Activated naive CD8-positive, alpha-beta T cell treated with anti-CD3 and anti-CD28 coated beads, Interleukin-2, amount 50 U/mL, for 16 hours (primary cell): Measurements from ENCODE around the gene DRD3.
A peak's percentile ranks its signal among the peaks of the same experiment; 100 is the strongest.

Source experiments
- DNase-seq: peaks from one replicate; pipeline ENCODE4 v3.0.0-alpha.2; 2020; ENCODE audit warnings: low read depth, low spot score

The DRD3 gene

GRCh38 chr3:114178770-114179368 is at the start of gene DRD3:
DRD3 (minus strand) TSS chr3:114179052; CDS start chr3:114171992, 7,060 bp downstream.
- no peak for DNase-seq

- DNase-seq: no peak
These were observed 48.2 kb upstream of the DRD3 start for GRCh38 chr3:114227076-114227475.

DNA sequence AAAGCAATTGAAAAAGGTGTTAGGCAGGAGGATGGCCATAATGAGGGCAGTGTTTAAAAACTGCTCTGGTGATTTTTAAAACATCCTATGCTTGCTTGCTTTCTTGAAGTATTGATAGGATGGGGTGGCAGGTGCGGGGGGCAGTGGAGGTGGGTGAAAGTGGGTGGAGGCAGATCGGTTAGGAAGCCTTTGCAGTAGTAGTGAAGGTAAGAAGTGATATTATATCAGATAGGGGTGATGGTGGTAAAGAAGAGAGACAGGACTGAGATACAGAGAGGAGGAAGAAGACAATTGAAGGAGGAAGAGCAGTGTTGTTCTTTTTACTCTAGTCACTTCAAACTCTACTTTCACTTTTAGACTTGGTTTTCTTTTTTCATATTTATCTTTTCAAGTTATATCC is 47.5 kb upstream of the DRD3 start:
- no peak for DNase-seq

DNA sequence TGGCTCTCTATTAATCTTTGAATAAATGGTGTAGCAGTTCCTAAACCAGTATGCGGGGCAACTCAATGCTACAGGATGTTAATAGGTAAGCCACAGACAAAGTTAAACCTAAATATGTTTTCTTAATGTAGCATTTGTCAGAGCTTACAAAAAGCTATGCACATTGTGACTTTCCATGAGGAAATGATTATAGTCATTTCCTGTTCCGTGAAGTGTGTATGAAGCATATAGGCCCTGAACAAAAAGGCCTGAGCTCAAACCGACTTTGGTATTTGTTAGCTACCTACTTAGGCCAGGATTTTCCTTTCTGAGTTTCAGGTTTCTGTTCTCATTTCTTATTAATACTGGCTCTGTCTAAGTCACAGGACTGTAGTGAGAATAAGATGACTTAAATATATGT is 44.3 kb upstream of the DRD3 start:
- DNase-seq: no peak

DNA sequence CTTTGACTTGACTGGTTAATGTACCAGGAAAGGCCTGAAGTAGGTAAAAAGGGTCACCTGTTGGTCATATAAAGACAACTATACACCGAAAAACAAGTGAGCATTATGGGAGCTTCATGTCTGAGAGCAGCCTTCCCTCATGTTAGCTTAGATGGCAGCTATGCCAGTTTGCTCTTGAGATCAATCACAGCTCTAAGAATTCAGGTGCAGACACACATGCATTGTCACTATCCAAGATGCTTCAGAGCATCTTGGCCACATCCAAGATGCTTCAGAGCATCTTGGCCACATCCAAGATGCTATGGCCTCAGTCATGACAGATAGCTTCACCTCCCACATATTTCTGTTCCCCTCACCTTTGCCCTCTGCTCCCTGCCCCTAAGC is 43.0 kb upstream of the DRD3 start:
- no peak for DNase-seq

DNA sequence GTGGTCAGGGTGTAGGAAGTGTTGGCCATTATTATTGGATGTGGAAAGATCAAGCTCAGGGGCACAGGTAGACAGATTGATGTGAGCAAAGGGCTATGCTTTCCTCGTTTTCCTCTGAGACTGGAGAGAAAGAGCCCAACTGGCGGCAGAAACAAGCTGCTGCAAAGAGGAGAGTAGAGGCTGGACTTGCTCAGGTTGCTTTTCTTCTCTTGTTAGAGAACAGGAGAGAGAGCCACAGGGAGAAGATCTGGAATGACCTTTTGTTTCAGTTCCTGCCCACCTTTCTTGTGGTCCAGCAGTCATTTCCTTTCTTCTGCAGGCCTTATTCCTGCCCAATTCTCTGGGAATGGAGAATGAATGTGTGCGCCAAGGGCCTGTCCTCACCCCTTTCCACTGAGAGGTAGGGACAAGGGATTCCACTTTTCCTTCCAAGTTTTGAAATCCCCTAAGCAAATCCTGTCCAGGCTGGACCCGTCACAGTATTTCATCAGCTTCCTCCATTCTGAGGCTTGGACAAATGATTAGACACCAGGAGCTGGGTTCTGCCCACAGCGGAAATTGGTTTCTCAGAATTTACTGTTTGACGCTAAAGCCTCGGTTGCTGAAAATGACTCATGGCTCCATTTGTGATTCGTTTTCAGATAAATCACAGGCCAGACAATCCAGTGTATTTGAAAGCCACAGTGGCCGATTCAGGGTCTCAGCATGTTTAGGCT is 42.5 kb upstream of the DRD3 start:
- no peak for DNase-seq

- DNase-seq: no peak
These were observed 40.9 kb upstream of the DRD3 start for GRCh38 chr3:114219741-114220140.

DNA sequence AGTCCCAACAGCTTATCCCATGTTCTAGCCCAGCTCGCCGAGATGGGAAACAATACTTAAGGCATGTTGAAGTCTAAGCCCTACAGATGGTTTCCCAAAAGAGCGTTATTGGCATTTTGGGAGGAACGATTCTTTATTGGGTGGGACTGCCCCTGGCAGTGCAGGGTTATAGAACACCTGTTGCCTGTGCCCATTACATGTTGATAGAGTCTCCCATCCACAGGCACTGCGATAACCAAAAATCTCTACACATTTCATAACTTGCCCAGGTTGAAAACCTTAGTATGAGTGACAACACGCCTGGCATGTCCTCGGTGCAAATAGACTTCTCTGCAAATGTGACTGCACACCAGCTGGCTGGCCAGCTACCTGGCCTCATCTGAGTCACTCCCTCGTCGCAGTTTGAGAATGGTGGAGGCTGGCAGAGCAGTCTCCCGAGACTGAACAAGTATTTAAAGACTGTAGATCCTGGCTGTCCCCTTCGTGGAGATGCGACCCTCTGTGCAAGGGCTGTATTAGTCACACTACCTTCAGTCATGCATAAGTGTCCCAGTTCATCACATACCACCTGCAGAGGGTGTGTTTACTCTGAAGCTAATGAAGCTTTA is 39.8 kb upstream of the DRD3 start:
- no peak for DNase-seq

DNA sequence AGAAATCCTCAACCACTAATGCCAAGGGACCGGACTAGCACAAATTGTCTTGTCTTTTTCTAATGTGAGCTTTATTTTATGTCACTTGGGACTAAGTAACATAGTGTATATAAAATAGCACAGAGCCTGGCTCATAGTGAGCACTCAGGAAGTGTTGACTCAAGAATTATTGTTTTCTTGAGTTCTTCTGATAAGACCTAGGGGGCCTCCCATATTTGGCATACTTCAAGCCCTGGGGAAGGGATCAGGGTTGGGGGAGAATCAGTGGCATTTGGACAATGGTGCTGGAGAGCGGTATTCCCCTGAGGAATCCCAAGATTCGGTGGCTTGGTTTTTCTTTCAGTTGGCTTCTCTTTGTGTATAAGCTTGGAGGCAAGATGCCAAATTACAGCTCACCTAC is 39.2 kb upstream of the DRD3 start:
- DNase-seq: no peak

- DNase-seq: no peak
These were observed 38.4 kb upstream of the DRD3 start for GRCh38 chr3:114217266-114217665.

GRCh38 chr3:114216186-114216970 is 37.5 kb upstream of the DRD3 start:
- no peak for DNase-seq

DNA sequence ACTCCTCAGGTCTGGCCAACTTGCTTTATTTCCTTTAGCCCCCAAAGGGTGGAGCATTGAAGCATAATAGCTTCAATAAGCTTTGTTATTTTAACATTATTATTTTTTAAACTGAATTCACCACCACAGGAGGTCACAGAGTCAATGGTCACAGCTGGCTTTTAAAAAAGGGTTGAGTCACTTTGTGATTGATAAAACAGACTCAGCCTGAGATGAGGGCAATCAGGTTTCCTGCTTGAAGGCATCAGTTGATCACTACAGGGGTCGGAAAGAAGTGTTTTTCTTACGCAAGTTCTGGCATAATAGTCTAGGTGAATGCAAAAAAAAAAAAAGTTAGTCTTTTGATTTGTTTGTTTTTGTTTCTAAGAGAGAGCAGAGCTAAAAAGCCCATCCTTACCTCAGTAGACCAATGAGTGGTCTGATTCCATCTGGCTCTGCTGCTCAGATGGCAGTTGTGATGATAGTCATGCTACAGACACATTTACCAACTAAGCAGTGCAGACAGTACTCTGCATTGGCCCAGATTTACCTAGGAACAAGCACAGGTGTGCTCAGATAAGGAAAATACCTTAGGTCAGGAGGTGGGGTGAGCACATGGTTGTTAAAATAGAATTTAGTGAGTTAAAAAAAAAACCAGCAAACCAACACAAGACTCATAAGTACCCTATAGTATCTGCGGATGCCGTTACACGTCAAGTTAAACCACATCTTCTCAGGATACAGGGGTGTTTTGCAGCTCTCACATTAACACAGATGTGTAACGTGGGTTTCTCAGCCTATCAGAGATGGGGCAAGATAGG is 35.9 kb upstream of the DRD3 start:
- no peak for DNase-seq

GRCh38 chr3:114213627-114214541 is 35.0 kb upstream of the DRD3 start:
- peak; percentile 40 for DNase-seq

GRCh38 chr3:114213292-114213626 is 34.4 kb upstream of the DRD3 start:
- DNase-seq: no peak

- DNase-seq: no peak
These were observed 33.8 kb upstream of the DRD3 start for GRCh38 chr3:114212646-114213045.

GRCh38 chr3:114207768-114208167 is 28.9 kb upstream of the DRD3 start:
- no peak for DNase-seq

- DNase-seq: no peak
These were observed 27.5 kb upstream of the DRD3 start for GRCh38 chr3:114206342-114206741.

DNA sequence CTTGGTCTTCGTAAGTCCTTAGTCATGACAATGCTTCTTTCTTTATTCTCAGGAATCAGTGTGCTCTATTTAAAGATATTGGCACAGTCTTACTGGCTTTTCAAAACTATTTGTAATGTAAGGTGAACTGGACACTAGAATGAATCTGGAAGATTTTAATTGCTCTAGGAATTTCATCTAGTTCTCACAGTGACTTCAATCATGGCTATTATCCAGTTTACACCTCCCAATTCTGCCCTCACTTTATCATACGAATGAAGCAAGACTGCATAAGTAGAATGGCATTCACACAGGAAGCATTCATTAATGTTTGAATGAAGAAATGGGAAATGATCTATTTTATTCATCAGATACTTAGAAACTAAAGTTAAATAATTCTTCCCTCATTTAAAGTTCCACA is 26.7 kb upstream of the DRD3 start:
- DNase-seq: no peak

DNA sequence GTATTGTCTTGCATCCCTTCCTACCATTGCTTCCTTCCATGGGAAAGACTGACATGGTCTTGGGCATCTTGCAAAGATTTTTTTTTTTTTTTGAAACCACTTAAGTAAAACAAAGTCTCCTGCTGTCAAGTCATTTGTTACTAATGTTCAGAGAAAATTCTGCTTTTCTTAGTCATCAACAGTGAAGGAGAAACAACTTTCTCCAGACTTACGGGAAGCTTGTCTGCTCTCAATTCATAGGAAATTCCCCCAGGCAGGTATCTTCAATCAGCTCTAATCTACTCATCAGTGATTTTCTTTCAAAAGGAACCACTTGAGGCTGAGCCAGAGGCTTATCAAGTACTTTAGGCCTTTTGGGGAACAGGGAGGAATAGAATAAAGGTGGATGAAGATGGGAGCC is 15.9 kb upstream of the DRD3 start:
- no peak for DNase-seq

GRCh38 chr3:114192136-114192535 is 13.3 kb upstream of the DRD3 start:
- DNase-seq: no peak

- no peak for DNase-seq
These were observed 7.6 kb upstream of the DRD3 start for GRCh38 chr3:114186501-114186900.
